Measurements from ENCODE around the gene UBC. TPM values are rescaled to one million over a fixed set of nuclear protein-coding genes. Genes with fewer than 3 reads are reported as not detected.
A peak's percentile ranks its signal among the peaks of the same experiment; 100 is the strongest.

Gene UBC
- total and polyA plus RNA-seq, 9 of the 15 experiments (the other 6 are each of a cell fraction or from before 2014, with no cell fraction given), result 533 to 1,153 (median 813) TPM

GRCh38 chr12:124904306-124905098 is 9.9 kb downstream of the UBC start (continued):
- TF ChIP-seq ZNF592 (IDR thresholded peaks at IDR 0.05), result peak; percentile 100
- peak; percentile 87 for TF ChIP-seq MECOM (CRISPR knock-in tag; IDR thresholded peaks at IDR 0.05)
- TF ChIP-seq CREB1 (IDR thresholded peaks at IDR 0.05), result no peak; the same call in 1 of the 2 replicates
- TF ChIP-seq CREB1 (CRISPR knock-in tag; IDR thresholded peaks at IDR 0.05), result peak; percentile 18; the same call in 1 of the 2 replicates
- TF ChIP-seq, protein P1, sequence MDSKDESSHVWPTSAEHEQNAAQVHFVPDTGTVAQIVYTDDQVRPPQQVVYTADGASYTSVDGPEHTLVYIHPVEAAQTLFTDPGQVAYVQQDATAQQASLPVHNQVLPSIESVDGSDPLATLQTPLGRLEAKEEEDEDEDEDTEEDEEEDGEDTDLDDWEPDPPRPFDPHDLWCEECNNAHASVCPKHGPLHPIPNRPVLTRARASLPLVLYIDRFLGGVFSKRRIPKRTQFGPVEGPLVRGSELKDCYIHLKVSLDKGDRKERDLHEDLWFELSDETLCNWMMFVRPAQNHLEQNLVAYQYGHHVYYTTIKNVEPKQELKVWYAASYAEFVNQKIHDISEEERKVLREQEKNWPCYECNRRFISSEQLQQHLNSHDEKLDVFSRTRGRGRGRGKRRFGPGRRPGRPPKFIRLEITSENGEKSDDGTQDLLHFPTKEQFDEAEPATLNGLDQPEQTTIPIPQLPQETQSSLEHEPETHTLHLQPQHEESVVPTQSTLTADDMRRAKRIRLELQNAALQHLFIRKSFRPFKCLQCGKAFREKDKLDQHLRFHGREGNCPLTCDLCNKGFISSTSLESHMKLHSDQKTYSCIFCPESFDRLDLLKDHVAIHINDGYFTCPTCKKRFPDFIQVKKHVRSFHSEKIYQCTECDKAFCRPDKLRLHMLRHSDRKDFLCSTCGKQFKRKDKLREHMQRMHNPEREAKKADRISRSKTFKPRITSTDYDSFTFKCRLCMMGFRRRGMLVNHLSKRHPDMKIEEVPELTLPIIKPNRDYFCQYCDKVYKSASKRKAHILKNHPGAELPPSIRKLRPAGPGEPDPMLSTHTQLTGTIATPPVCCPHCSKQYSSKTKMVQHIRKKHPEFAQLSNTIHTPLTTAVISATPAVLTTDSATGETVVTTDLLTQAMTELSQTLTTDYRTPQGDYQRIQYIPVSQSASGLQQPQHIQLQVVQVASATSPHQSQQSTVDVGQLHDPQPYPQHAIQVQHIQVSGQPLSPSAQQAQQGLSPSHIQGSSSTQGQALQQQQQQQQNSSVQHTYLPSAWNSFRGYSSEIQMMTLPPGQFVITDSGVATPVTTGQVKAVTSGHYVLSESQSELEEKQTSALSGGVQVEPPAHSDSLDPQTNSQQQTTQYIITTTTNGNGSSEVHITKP (IDR thresholded peaks at IDR 0.05; ENCODE audit: partially characterized antibody), result peak; percentile 5
- TF ChIP-seq, protein P2, sequence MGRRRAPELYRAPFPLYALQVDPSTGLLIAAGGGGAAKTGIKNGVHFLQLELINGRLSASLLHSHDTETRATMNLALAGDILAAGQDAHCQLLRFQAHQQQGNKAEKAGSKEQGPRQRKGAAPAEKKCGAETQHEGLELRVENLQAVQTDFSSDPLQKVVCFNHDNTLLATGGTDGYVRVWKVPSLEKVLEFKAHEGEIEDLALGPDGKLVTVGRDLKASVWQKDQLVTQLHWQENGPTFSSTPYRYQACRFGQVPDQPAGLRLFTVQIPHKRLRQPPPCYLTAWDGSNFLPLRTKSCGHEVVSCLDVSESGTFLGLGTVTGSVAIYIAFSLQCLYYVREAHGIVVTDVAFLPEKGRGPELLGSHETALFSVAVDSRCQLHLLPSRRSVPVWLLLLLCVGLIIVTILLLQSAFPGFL (CRISPR knock-in tag; IDR thresholded peaks at IDR 0.05), result 0 out of 2 replicates have a peak, but pooled peaks have one; percentile 60
- TF ChIP-seq ESRRA (IDR thresholded peaks at IDR 0.05; ENCODE audit: borderline replicate concordance, low read depth), result peak; percentile 67
- peak; percentile 66 for TF ChIP-seq HDAC3 (IDR thresholded peaks at IDR 0.05; ENCODE audit: borderline replicate concordance, partially characterized antibody)
- TF ChIP-seq, protein P3, sequence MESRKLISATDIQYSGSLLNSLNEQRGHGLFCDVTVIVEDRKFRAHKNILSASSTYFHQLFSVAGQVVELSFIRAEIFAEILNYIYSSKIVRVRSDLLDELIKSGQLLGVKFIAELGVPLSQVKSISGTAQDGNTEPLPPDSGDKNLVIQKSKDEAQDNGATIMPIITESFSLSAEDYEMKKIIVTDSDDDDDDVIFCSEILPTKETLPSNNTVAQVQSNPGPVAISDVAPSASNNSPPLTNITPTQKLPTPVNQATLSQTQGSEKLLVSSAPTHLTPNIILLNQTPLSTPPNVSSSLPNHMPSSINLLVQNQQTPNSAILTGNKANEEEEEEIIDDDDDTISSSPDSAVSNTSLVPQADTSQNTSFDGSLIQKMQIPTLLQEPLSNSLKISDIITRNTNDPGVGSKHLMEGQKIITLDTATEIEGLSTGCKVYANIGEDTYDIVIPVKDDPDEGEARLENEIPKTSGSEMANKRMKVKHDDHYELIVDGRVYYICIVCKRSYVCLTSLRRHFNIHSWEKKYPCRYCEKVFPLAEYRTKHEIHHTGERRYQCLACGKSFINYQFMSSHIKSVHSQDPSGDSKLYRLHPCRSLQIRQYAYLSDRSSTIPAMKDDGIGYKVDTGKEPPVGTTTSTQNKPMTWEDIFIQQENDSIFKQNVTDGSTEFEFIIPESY (CRISPR knock-in tag; IDR thresholded peaks at IDR 0.05), result 0 out of 2 replicates have a peak, but pooled peaks have one; percentile 70
- peak; percentile 48; the same call in 1 of the 2 replicates for TF ChIP-seq DIDO1 (tag; IDR thresholded peaks at IDR 0.05; ENCODE audit: low read depth)
- TF ChIP-seq SIN3A (IDR thresholded peaks at IDR 0.05; ENCODE audit: borderline replicate concordance in 2 of 2, control insufficient read depth in 1 of 2, low read depth in 2 of 2, low read length in 2 of 2), result peak in 1 of 2 experiments; percentile 69; a peak in 2 of 4 replicates
- TF ChIP-seq NBN (IDR thresholded peaks at IDR 0.05; ENCODE audit: low read depth), result peak; percentile 65; the same call in 1 of the 2 replicates
- TF ChIP-seq ZNF583 (CRISPR knock-in tag; IDR thresholded peaks at IDR 0.05), result peak; percentile 90
- peak; percentile 90 for TF ChIP-seq MTA3 (IDR thresholded peaks at IDR 0.05; ENCODE audit: borderline replicate concordance)
- no peak for TF ChIP-seq ARHGAP35 (IDR thresholded peaks at IDR 0.05; ENCODE audit: partially characterized antibody)

Measured in K562 (cell line).